HG03558 (cell line): ENCODE measurements around the gene IRX1.

Experiments used
- ATAC-seq: cut with Tn5 transposase; IDR thresholded peaks from one replicate; pipeline ENCODE4 v1.9.1; 2021; ENCODE audit warnings: moderate number of reproducible peaks; ENCODE audit not compliant: unreplicated experiment; ENCODE audit errors: extremely low read depth

IRX1 gene

DNA sequence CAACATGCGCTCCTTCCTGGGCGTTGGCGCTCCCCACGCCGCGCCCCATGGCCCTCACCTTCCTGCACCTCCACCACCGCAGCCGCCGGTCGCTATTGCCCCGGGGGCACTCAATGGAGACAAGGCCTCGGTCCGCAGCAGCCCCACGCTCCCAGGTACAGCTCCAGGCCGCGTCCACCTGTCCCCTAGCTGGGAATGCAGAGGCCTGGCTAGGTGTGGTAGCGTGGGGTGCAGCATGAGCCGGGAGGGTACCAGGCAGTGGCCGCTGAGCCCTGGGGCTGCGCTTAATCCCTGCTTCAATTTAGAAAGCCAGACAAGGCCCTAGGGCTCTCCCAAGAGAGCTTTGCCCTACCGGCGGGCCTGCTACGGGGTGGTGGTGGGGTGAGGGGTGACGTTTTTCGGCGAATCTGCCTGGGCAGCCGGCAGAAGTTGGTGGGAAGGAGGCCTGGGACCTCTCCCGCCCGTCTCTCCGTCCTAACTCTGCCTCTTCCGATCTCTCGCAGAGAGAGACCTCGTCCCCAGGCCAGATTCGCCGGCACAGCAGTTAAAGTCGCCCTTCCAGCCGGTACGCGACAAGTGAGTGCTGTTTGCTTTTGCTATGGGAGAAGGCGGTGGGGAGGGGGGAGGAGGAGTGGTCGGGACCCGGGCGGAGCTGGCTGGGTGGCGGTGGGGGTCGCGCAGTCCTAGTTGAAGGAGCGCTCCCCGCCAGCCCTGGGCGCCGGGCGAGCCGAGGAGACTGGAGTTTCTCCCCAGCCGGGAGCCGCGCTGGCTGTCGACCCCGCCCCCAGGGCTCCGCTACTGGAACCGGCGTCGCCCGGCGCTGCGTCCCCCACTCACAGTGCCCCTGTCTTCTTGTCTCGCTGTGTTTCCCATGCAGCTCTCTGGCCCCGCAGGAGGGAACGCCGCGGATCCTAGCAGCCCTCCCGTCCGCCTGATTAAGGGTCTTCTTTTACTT, 4.8 kb downstream of the IRX1 start:
- ATAC-seq, result no peak

DNA sequence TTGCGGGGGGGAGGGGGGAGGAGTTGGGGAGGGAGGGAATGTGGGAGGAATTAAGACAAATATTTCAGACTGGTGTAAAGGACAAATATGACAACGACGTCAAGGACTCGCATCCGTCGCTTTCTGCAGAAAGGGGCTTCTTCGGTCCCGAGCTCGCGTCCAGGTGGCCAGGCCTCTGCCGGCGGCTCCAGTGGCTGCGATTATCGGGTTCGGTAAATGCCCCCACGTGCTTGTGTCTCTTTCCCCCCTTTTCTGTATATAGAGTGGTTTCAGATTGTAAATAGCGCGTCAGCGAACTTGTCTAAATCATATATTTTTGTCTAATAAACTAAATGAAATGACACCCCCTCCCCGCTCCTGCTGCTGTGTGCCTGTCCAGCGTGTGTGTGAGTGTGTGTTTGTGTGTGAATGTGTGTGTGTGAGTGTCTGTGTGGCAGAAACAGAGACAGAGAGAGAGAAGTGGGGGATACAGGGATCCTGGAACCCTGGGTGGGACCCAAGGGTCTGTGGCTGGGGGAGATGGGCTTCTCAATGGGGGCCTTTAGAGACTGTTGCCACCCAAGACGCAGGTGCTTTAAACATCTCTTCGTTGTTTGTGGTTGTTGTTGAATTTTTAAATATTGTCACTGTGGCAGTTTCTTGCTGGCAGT, 5.6 kb downstream of the IRX1 start:
- no peak for ATAC-seq

GRCh38 chr5:3601911-3602782, 6.5 kb downstream of the IRX1 start:
- ATAC-seq, result no peak

- no peak for ATAC-seq
These were observed 7.3 kb downstream of the IRX1 start for GRCh38 chr5:3602785-3603502.

DNA sequence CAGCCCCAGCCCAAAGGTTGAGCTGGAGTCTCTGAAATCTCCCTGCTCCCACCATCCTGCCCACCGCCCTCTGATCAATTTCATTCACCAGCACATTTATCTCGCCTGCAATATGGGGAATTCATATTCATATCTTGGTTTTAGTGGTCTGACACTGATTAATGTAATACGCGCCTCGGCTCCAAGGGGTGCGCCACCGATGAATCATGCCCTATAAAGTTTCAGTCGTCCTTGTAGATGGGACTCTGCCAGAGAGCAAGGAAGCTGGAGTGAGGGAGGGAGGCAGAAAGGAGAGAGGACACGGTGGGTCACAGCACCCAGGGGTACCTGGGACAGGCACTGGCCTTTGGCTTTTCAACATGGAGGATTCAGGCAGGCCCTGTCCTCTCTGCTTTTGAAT, 8.9 kb downstream of the IRX1 start:
- ATAC-seq, result no peak

GRCh38 chr5:3605298-3606010, 9.8 kb downstream of the IRX1 start:
- ATAC-seq, result no peak

- ATAC-seq, result no peak
These were observed 10.6 kb downstream of the IRX1 start for GRCh38 chr5:3606121-3606831.

DNA sequence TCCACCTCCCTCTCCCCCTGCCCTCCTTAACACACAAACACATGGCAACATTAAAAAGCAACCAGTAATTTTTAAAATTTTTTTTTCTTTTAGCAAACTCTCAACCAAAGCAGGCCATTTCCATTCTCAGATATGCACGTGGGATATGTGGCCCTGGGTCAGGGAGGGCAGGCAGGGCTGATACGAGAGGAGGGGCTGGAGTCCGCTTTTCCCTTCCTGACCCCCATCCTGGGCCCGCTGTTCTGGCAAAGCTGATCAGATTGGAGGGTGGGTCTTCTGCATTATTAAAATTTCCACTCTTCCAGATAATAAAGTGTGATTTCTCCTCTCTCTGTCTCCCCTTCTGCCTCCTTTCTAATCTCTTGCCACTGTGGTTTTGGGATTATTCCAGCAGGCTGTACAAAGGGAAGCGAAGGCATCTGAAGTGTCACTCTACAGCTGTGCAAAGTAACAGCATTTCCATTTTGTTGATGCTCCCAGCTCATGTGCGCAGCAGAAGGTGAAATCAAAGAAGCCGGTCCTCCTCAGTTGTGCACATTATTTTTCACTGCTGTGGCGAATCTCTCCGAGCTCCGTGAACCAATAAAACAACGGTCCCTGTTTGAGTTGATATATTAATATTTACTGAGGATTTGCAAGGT, 12.0 kb downstream of the IRX1 start:
- no peak for ATAC-seq

DNA sequence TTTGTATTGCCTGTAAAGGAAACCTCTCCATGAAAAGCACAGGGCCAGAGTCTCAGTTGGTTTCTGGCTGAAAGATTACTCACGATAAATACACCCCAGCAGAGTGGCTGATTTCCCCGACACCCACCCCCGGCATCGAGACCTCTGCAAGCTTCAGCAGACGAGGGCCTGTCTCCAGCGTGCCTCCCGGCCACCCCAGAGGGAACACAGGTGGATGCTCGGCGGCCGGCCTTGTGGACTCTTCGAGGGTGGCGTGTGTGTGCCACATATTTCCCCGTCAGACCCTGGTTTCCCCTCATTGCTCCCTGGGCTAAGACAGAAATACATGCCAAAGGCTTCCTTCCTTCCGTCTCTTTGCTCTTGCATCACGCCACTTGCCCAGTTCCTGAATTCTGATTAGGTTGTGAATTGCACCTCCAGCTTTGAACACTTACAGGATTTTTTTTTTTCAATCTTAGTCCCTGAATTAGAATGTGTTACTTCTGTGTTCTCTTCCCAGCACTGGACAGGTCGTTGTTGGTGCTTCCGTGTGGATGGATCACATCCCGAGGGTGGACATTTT, 13.6 kb downstream of the IRX1 start:
- no peak for ATAC-seq

DNA sequence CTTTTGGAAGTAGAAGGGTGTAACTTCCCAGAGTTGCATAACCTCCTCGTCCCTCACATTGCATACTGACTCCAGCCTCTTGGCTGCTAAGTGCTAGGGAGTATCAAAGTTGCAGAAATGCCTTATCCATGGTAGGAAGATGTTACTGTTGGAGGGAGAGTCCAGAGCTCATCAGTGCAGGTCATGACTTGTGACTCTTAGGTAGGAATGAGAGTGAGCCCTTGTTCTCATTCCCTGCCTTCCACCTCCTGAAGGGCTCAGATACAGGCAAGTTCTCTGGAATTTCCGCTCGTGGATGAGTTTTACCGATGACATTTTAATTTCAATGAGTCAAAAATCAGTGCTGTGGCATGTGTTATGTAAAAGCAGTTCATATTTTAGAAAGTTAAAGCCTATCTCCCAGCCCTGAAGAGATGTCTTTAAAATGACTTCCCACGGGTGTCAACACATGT, 17.0 kb downstream of the IRX1 start:
- ATAC-seq, result no peak

- no peak for ATAC-seq
These were observed 18.1 kb downstream of the IRX1 start for GRCh38 chr5:3613726-3614125.

GRCh38 chr5:3615217-3615616, 19.6 kb downstream of the IRX1 start:
- ATAC-seq, result no peak

- no peak for ATAC-seq
These were observed 20.2 kb downstream of the IRX1 start for GRCh38 chr5:3615829-3616228.

DNA sequence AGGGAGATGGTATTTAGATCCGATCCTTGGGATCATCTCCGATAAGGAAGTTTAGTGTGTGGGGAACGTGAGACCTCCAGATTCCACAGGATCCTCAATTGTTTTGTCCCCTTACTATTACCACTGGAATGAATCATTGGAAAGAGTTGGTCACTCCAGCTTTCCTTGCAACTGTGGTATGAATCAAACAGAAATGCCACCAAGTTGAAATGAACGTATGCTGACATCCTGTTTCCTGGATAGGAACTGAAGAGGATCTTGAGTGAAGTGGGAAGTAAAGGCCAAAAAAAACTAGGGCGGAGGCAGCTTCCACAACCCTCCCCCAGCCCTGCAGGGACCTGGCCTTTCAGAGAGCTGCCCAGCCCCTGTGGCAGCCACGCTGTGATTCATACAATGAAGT, 23.9 kb downstream of the IRX1 start:
- no peak for ATAC-seq

- ATAC-seq, result no peak
These were observed 27.3 kb downstream of the IRX1 start for GRCh38 chr5:3622961-3623360.

- no peak for ATAC-seq
These were observed 30.0 kb downstream of the IRX1 start for GRCh38 chr5:3625626-3626025.

GRCh38 chr5:3634061-3634460, 38.4 kb downstream of the IRX1 start:
- no peak for ATAC-seq

- no peak for ATAC-seq
These were observed 43.5 kb downstream of the IRX1 start for GRCh38 chr5:3639175-3639574.
